ENCODE results near the gene NINL.

- no peak for TF ChIP-seq POLR2A (IDR thresholded peaks at IDR 0.05)
- no peak for TF ChIP-seq CTCF (IDR thresholded peaks at IDR 0.05 in 4 of 5, conservative IDR thresholded peaks at IDR 0.05 in 1 of 5)
Observed at GRCh38 chr20:25544734-25545133, 40.6 kb downstream of the NINL start.

All from gastrocnemius medialis (tissue), 4 donors.